Osteoblast (primary cell): ENCODE results near the gene SLX9. TPM values are rescaled to one million over a fixed set of nuclear protein-coding genes. Genes with fewer than 3 reads are reported as not detected.
A peak's percentile ranks its signal among the peaks of the same experiment; 100 is the strongest.

ENCODE experiments used
- DNase-seq: peaks from one replicate; pipeline ENCODE4 v3.0.0; 2011; ENCODE audit warnings: low spot score, mixed read lengths; ENCODE audit not compliant: insufficient read length; ENCODE audit errors: missing footprints
- H2AFZ ChIP-seq: 2 replicates; pipeline ENCODE4 v1.6.0; 2011; ENCODE audit warnings: mild to moderate bottlenecking, low read length
- H3K27ac ChIP-seq: 2 replicates; pipeline ENCODE4 v1.5.1; 2011; ENCODE audit warnings: mild to moderate bottlenecking, low read depth, low read length, moderate library complexity
- H3K27me3 ChIP-seq: 2 replicates; pipeline ENCODE4 v1.6.0; 2012; ENCODE audit warnings: mild to moderate bottlenecking, control low read depth, inconsistent platforms, low read length, moderate library complexity; ENCODE audit not compliant: insufficient read depth
- H3K36me3 ChIP-seq: 2 replicates; pipeline ENCODE4 v1.5.1; 2011; ENCODE audit warnings: mild to moderate bottlenecking, low read length, control low read depth, moderate library complexity; ENCODE audit not compliant: insufficient read depth
- H3K4me1 ChIP-seq: 2 replicates; pipeline ENCODE4 v1.5.1; 2011; ENCODE audit warnings: mild to moderate bottlenecking, low read length, control low read depth, moderate library complexity; ENCODE audit not compliant: insufficient read depth
- H3K4me2 ChIP-seq: 2 replicates; pipeline ENCODE4 v1.6.0; 2011; ENCODE audit warnings: mild to moderate bottlenecking, low read length; ENCODE audit not compliant: insufficient read depth
- H3K4me3 ChIP-seq: fragments of 200-600 bp; sonication (generic); 3 replicates; pipeline ENCODE4 v1.5.1; 2012; ENCODE audit warnings: mild to moderate bottlenecking, low read length, inconsistent platforms; ENCODE audit not compliant: insufficient read depth
- H3K79me2 ChIP-seq: 2 replicates; pipeline ENCODE4 v1.6.0; 2012; ENCODE audit warnings: mild to moderate bottlenecking, low read length, control low read depth, inconsistent platforms; ENCODE audit not compliant: insufficient read depth
- H3K9me3 ChIP-seq: 2 replicates; pipeline ENCODE4 v1.5.1; 2011; ENCODE audit warnings: low read depth, low read length, control low read depth
- H4K20me1 ChIP-seq: 2 replicates; pipeline ENCODE4 v1.6.0; 2012; ENCODE audit warnings: mild to moderate bottlenecking, low read length, control low read depth; ENCODE audit not compliant: insufficient read depth
- total RNA-seq: library from RNA; depleted of rRNA; stranded (reverse); fragments of >200 nt; gene quantifications from 2 replicates; pipeline ENCODE4 v1.2.3, GENCODE V29; 2012
- TF ChIP-seq, protein P1 (sequence below): IDR thresholded peaks from 2 replicates; pipeline ENCODE4 v1.5.1; 2011; ENCODE audit warnings: mild to moderate bottlenecking, low read depth, low read length, moderate library complexity; ENCODE audit errors: extremely low read depth

Gene SLX9
- total RNA-seq, 1 donor, result 9.4 TPM

DNA sequence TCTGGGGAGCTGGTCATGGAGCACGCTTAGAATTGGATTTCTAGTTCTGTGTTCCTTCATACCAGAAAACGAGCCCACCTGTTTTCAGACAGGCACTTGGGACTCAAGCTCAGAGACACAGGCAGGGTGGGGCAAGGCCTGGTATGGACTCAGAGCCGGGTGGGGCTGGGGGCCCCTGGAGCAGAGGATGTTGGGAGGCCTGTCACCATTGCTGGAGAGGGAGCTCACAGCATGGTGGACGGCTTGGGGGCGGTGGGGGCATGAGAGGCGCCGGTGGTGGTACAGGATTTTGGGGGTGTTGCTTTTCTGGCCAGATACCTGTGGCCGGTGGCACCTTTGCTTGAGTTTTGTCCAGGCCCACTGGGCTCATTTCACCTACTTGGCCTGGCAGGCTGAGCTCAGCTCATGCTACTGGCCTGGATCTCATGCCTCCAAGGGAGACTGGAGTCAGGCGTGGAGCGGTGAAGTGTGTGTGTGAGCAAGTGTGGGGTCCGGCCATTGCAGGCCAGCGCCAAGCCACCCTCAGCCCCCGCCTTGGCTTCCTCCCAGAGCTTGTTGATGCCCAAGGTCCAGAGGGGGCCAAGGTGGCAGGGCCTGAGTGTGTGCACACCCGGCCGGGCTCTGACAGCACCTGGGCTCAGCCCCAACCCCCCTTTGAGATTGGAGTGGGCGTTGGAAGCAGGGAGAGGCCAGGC is 8.7 kb downstream of the SLX9 start:
- H4K20me1 ChIP-seq, result peaks cover 52% of the 10 kb centered on the region
- H3K4me2 ChIP-seq, result no peak overlapping the region
- H3K27me3 ChIP-seq, result no peaks in the 10 kb centered on the region
- H2AFZ ChIP-seq, result no peak overlapping the region
- H3K9me3 ChIP-seq, result no peaks in the 10 kb centered on the region
- peaks cover 23% of the 10 kb centered on the region for H3K36me3 ChIP-seq
- H3K27ac ChIP-seq, result no peak overlapping the region
- H3K4me3 ChIP-seq, result no peak overlapping the region
- peaks cover 83% of the 10 kb centered on the region for H3K79me2 ChIP-seq
- TF ChIP-seq, protein P1, sequence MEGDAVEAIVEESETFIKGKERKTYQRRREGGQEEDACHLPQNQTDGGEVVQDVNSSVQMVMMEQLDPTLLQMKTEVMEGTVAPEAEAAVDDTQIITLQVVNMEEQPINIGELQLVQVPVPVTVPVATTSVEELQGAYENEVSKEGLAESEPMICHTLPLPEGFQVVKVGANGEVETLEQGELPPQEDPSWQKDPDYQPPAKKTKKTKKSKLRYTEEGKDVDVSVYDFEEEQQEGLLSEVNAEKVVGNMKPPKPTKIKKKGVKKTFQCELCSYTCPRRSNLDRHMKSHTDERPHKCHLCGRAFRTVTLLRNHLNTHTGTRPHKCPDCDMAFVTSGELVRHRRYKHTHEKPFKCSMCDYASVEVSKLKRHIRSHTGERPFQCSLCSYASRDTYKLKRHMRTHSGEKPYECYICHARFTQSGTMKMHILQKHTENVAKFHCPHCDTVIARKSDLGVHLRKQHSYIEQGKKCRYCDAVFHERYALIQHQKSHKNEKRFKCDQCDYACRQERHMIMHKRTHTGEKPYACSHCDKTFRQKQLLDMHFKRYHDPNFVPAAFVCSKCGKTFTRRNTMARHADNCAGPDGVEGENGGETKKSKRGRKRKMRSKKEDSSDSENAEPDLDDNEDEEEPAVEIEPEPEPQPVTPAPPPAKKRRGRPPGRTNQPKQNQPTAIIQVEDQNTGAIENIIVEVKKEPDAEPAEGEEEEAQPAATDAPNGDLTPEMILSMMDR, result no peak
- H3K4me1 ChIP-seq, result no peaks in the 10 kb centered on the region
- DNase-seq, result no peak

DNA sequence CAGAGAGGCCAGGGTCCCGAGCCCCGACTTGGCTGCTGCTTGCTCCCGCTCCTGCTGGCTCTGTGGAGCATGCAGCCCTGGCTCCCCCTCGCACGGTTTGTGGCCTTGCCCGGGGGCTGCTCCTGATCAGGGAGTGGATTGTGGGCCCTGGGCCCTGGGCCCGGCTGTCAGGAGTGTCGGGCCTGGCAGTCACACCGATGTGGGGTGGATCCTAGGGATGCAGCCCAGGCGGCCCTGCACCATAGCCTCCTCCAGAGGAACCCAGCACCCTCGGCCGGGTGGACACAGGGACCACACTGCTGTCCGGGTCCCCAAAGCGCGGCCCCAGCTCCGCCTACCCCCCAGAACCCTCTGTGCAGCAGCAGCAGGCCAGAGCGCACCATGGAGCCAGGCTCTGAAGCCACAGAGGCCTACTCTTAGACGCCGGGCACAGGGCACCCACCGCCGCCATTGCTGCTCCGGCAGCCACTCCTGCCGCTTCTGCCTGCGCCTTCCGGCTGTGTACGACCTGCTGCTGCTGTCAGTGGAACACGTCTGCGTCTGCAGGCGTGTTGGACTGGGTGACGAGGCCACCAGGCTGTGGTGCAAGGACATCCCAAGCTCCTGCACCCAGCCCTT is 9.4 kb downstream of the SLX9 start:
- Histone ChIP-seq H3K4me1 (no peaks in the 10 kb centered on the region), H3K36me3 (peaks cover 16% of the 10 kb centered on the region), H3K27ac (no peak overlapping the region), H3K4me2 (no peak overlapping the region), H3K79me2 (peaks cover 83% of the 10 kb centered on the region), H3K4me3 (no peak overlapping the region), H4K20me1 (peaks cover 56% of the 10 kb centered on the region), H2AFZ (no peak overlapping the region), H3K9me3 (no peaks in the 10 kb centered on the region), H3K27me3 (no peaks in the 10 kb centered on the region)
- TF ChIP-seq, protein P1, result no peak
- no peak for DNase-seq

DNA sequence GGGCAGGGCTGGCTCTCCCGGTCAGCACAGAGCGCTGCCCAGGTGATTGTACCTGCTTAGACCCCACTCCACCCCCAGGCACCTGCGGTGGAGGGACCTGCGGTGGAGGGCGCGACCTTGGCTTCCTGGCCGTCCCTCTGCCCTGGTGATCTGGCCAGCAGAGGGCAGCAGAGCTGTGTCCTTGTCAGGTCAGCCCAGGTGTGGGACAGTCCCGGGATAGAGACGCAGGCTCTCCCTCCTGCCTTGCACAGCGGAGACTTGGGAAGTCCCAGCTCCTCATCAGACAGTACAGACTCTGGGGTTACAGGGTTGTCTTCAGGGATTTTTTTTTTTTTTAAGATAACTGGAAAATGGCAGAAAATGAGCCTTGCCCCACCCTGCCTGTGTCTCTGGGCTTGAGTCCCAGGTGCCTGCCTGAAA is 10.0 kb downstream of the SLX9 start:
- TF ChIP-seq, protein P1, result peak; percentile 84
- peak; percentile 98 for DNase-seq
- peaks cover 81% of the 10 kb centered on the region for H3K79me2 ChIP-seq
- H3K27me3 ChIP-seq, result no peaks in the 10 kb centered on the region
- H3K4me3 ChIP-seq, result no peak overlapping the region
- no peak overlapping the region for H2AFZ ChIP-seq
- no peaks in the 10 kb centered on the region for H3K9me3 ChIP-seq
- H3K4me1 ChIP-seq, result no peaks in the 10 kb centered on the region
- H3K36me3 ChIP-seq, result peaks cover 12% of the 10 kb centered on the region
- peaks cover 55% of the 10 kb centered on the region for H4K20me1 ChIP-seq
- H3K4me2 ChIP-seq, result no peak overlapping the region
- H3K27ac ChIP-seq, result no peak overlapping the region

DNA sequence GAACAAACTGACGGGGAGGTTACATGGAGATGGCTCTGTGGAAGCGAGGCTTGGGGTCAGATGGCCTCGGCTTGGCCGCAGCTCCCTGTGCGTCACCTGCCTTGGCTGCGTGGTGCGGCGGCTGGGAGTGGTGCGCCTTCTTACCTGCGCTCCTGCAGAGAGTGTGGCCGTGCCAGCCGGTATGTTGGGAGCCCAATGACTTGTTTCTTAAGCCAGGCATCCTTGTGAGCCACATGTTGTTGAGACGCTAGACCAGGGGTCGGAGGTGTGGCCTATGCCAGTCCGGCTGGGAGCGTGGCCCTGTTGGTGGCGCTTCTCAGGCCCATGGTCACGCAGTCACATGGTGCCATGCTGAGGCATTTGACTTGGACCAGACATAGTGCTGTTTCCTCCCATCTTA is 10.5 kb downstream of the SLX9 start:
- DNase-seq, result no peak
- H3K9me3 ChIP-seq, result no peaks in the 10 kb centered on the region
- no peaks in the 10 kb centered on the region for H3K4me1 ChIP-seq
- H3K4me2 ChIP-seq, result no peak overlapping the region
- no peak overlapping the region for H2AFZ ChIP-seq
- peaks cover 52% of the 10 kb centered on the region for H4K20me1 ChIP-seq
- H3K36me3 ChIP-seq, result peaks cover 7% of the 10 kb centered on the region
- TF ChIP-seq, protein P1, result no peak
- no peak overlapping the region for H3K4me3 ChIP-seq
- no peaks in the 10 kb centered on the region for H3K27me3 ChIP-seq
- peaks cover 76% of the 10 kb centered on the region for H3K79me2 ChIP-seq
- no peak overlapping the region for H3K27ac ChIP-seq
